WTC11 (cell line): ENCODE results near the gene ZDHHC4.

ENCODE experiments used
- AFF4 ChIP-seq: sonication (generic); formaldehyde crosslinking; IDR thresholded peaks from 2 replicates; pipeline ENCODE4 v1.8.1; 2023; ENCODE audit warnings: mild to moderate bottlenecking, missing genetic modification reagents, borderline replicate concordance
- CREB1 ChIP-seq: sonication (generic); formaldehyde crosslinking; IDR thresholded peaks from 2 replicates; pipeline ENCODE4 v1.8.0; 2023; ENCODE audit warnings: mild to moderate bottlenecking, missing genetic modification reagents
- CTCF ChIP-seq: fragments of 200-600 bp; IDR thresholded peaks from 2 replicates; pipeline ENCODE4 v1.8.0; 2022; ENCODE audit warnings: antibody characterized with exemption
- E2F1 ChIP-seq: sonication (generic); formaldehyde crosslinking; IDR thresholded peaks from 2 replicates; pipeline ENCODE4 v1.8.0; 2022; ENCODE audit warnings: mild to moderate bottlenecking, missing genetic modification reagents
- E2F4 ChIP-seq: sonication (generic); formaldehyde crosslinking; IDR thresholded peaks from 2 replicates; pipeline ENCODE4 v1.8.1; 2022; ENCODE audit warnings: low read depth, mild to moderate bottlenecking, moderate library complexity, missing genetic modification reagents, borderline replicate concordance
- GABPB1 ChIP-seq: sonication (generic); formaldehyde crosslinking; IDR thresholded peaks from 2 replicates; pipeline ENCODE4 v1.8.1; 2023; ENCODE audit warnings: mild to moderate bottlenecking, missing genetic modification reagents
- JUN ChIP-seq: sonication (generic); formaldehyde crosslinking; IDR thresholded peaks from 2 replicates; pipeline ENCODE4 v1.8.0; 2023; ENCODE audit warnings: mild to moderate bottlenecking, missing genetic modification reagents
- NR3C1 ChIP-seq: sonication (generic); formaldehyde crosslinking; conservative IDR thresholded peaks from 2 replicates; pipeline ENCODE4 v1.8.1; 2023; ENCODE audit warnings: low read depth, mild to moderate bottlenecking, missing genetic modification reagents
- STAT6 ChIP-seq: sonication (generic); formaldehyde crosslinking; conservative IDR thresholded peaks from 2 replicates; pipeline ENCODE4 v1.8.1; 2023; ENCODE audit warnings: mild to moderate bottlenecking, low read depth, missing genetic modification reagents, moderate library complexity
- TEAD4 ChIP-seq: sonication (generic); formaldehyde crosslinking; IDR thresholded peaks from 2 replicates; pipeline ENCODE4 v1.8.0; 2022; ENCODE audit warnings: mild to moderate bottlenecking, missing genetic modification reagents
- ZNF121 ChIP-seq: sonication (generic); formaldehyde crosslinking; IDR thresholded peaks from 2 replicates; pipeline ENCODE4 v1.8.0; 2023; ENCODE audit warnings: missing genetic modification reagents
- ZNF263 ChIP-seq: sonication (generic); formaldehyde crosslinking; IDR thresholded peaks from 2 replicates; pipeline ENCODE4 v1.8.1; 2022; ENCODE audit warnings: low read depth, mild to moderate bottlenecking, moderate library complexity, missing genetic modification reagents

GRCh38 chr7:6608081-6608480, 30.8 kb downstream of the ZDHHC4 start:
- TF ChIP-seq ZNF121 (no peak), AFF4 (CRISPR knock-in tag) (no peak), GABPB1 (CRISPR knock-in tag) (no peak), E2F1 (no peak), TEAD4 (no peak), CTCF (no peak), NR3C1 (CRISPR knock-in tag) (no peak), E2F4 (CRISPR knock-in tag) (no peak), CREB1 (CRISPR knock-in tag) (no peak), STAT6 (no peak), JUN (CRISPR knock-in tag) (no peak), ZNF263 (CRISPR knock-in tag) (no peak)
